ENCODE results near the gene MORN3.

GRCh38 chr12:121693155-121693687 lies 23.8 kb upstream of the MORN3 start:
- TF ChIP-seq REST (IDR thresholded peaks at IDR 0.05; ENCODE audit: insufficient read depth in 1 of 2, low read depth in 2 of 2, low read length in 2 of 2) (no peak), SIN3A (IDR thresholded peaks at IDR 0.05; ENCODE audit: borderline replicate concordance, insufficient read depth, low read length) (no peak), TAF1 (IDR thresholded peaks at IDR 0.05; ENCODE audit: borderline replicate concordance, insufficient read depth, low read length) (no peak), POLR2AphosphoS5 (IDR thresholded peaks at IDR 0.05; ENCODE audit: low read depth, low read length) (no peak), FOXP2 (optimal IDR thresholded peaks at IDR 0.05; ENCODE audit: borderline replicate concordance, extremely low read depth, extremely low read length, insufficient read depth) (no peak)

Measured in PFSK-1 (cell line).